RWPE2 (cell line): ENCODE measurements around the gene MBD3L4.
A peak's percentile ranks its signal among the peaks of the same experiment; 100 is the strongest.

ENCODE experiments used
- ATAC-seq: fragments of 200-7000 bp; cut with Tn5 transposase; 3 replicates; pipeline ENCODE4 v1.9.1; 2021; ENCODE audit warnings: low read depth
- DNase-seq: peaks from one replicate; pipeline ENCODE4 v3.0.0-alpha.2; 2020; ENCODE audit warnings: low spot score
- H3K27ac ChIP-seq: fragments of 450-650 bp; 2 replicates; pipeline ENCODE4 v1.5.1; 2017; ENCODE audit warnings: mild to moderate bottlenecking; ENCODE audit not compliant: poor library complexity, severe bottlenecking
- H3K27me3 ChIP-seq: fragments of 250-450 bp; sonication (Bioruptor Pico); 2 replicates; pipeline ENCODE4 v1.5.1; 2021; ENCODE audit warnings: mild to moderate bottlenecking, moderate library complexity; ENCODE audit not compliant: insufficient read depth, poor library complexity, severe bottlenecking
- H3K36me3 ChIP-seq: fragments of 250-450 bp; sonication (Bioruptor Pico); 2 replicates; pipeline ENCODE4 v1.5.1; 2020; ENCODE audit warnings: low read depth, mild to moderate bottlenecking, moderate library complexity
- H3K4me1 ChIP-seq: fragments of 250-450 bp; sonication (Bioruptor Pico); 2 replicates; pipeline ENCODE4 v1.5.1; 2021; ENCODE audit warnings: mild to moderate bottlenecking, moderate library complexity; ENCODE audit not compliant: insufficient read depth, poor library complexity, severe bottlenecking
- H3K4me3 ChIP-seq: fragments of 250-450 bp; sonication (Bioruptor Pico); 2 replicates; pipeline ENCODE4 v1.5.1; 2021; ENCODE audit warnings: mild to moderate bottlenecking, moderate library complexity; ENCODE audit not compliant: severe bottlenecking
- H3K9me3 ChIP-seq: fragments of 250-450 bp; sonication (Bioruptor Pico); 2 replicates; pipeline ENCODE4 v1.5.1; 2021; ENCODE audit warnings: mild to moderate bottlenecking, moderate library complexity; ENCODE audit not compliant: severe bottlenecking
- CTCF ChIP-seq: fragments of 450-650 bp; IDR thresholded peaks from one replicate; pipeline ENCODE4 v1.5.1; 2017; ENCODE audit warnings: mild to moderate bottlenecking, moderate library complexity; ENCODE audit not compliant: poor library complexity, severe bottlenecking

Gene MBD3L4

DNA sequence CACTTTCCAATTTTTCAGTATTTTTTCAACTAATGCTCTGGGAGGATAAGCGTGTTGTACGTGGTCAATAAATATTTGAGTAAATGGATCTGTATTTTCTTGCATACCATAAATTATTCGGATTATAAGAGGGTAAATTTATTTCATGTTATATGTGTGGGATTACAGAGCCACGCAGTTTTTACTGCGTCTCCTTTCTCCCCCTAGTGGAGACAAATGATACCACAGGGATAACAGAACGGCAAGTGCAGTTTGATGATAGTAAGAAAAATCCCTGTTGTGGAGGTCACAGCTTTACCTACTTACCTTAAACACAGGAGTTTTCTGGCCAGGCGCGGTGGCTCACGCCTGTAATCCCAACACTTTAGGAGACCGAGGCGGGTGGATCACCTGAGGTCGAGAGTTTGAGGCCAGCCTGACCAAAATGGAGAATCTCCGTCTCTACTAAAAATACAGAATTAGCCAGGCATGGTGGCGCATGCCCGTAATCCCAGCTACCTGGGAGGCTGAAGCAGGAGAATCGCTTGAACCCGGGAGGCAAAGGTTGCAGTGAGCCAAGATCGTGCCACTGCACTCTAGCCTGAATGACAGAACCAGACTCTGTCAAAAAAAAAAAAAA lies 35.6 kb downstream of the MBD3L4 start:
- ATAC-seq: no peak
- no peaks in the 10 kb centered on the region for H3K36me3 ChIP-seq
- TF ChIP-seq CTCF: peak; percentile 67
- no peaks in the 10 kb centered on the region for H3K9me3 ChIP-seq
- peaks cover 2% of the 10 kb centered on the region for H3K27me3 ChIP-seq
- no peaks in the 10 kb centered on the region for H3K4me1 ChIP-seq
- no peak overlapping the region for H3K4me3 ChIP-seq
- no peak overlapping the region for H3K27ac ChIP-seq
- no peak for DNase-seq

DNA sequence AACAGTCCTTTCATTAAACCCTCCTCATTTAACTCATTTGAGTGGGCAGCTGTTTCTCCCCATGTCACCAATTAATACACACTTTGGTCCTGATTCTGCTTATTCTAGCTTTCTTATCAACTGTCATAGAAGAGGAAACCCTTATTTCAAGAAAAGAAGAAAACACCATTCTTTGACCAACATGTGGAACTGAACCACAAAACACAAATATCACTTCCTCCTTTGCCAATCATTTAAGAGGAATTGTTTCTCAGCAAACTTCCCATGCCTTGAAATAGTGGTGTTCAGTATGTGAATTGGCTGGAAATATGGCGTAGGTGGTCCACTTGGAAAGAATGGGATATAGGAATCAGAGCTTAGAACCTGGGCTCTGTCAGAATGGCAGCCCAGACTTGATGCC lies 39.2 kb downstream of the MBD3L4 start:
- H3K27ac ChIP-seq: no peak overlapping the region
- H3K27me3 ChIP-seq: peaks cover 2% of the 10 kb centered on the region
- DNase-seq: no peak
- TF ChIP-seq CTCF: no peak
- no peak overlapping the region for H3K4me3 ChIP-seq
- ATAC-seq: no peak
- H3K4me1 ChIP-seq: no peaks in the 10 kb centered on the region
- no peaks in the 10 kb centered on the region for H3K36me3 ChIP-seq
- H3K9me3 ChIP-seq: no peaks in the 10 kb centered on the region

- ATAC-seq (no peak), DNase-seq (no peak)
- Histone ChIP-seq H3K9me3 (no peaks in the 10 kb centered on the region), H3K4me3 (no peak overlapping the region), H3K27me3 (peaks cover 2% of the 10 kb centered on the region), H3K4me1 (no peaks in the 10 kb centered on the region), H3K27ac (no peak overlapping the region), H3K36me3 (no peaks in the 10 kb centered on the region)
- TF ChIP-seq CTCF: no peak
Measured at GRCh38 chr19:7000333-7000732, 39.6 kb downstream of the MBD3L4 start.

DNA sequence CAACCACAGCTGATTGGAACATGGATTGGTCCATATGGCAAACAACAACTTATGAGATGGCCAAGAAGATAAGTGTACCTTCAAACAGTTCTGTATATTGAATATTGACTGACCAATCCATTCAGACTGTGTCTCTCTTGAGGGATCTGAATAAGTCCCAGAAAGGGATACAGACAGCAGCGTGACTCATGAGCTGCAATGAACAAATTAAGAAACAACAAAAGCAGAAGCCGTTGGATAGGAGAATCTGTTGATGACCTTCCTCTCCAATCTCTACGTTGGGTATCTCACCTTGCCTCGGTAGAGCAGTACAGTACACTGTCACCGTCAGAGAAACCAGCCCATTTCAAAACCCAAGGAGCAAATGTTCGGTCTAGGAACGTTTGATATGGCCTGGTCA lies 40.0 kb downstream of the MBD3L4 start:
- H3K4me1 ChIP-seq: no peaks in the 10 kb centered on the region

More for the DNA sequence above, 40.0 kb downstream of the MBD3L4 start:
- no peak for ATAC-seq
- DNase-seq: no peak
- TF ChIP-seq CTCF: no peak
- Histone ChIP-seq H3K27me3 (peaks cover 2% of the 10 kb centered on the region), H3K36me3 (no peaks in the 10 kb centered on the region), H3K27ac (no peak overlapping the region), H3K9me3 (no peaks in the 10 kb centered on the region), H3K4me3 (no peak overlapping the region)
